NCI-H2196 treated with DMSO at 0.1 percent for 48 hours (cell line): ENCODE measurements around the gene C1QC.
A peak's percentile ranks its signal among the peaks of the same experiment; 100 is the strongest.

Source experiments
- DNase-seq: peaks from one replicate; lab custom pipeline; 2025; ENCODE audit not compliant: unreplicated experiment; lab: John Stamatoyannopoulos, UW

The C1QC gene

GRCh38 chr1:22619252-22619651 lies 24.2 kb upstream of the C1QC start:
- DNase-seq, result no peak

GRCh38 chr1:22619798-22620197 lies 23.6 kb upstream of the C1QC start:
- DNase-seq, result no peak

- no peak for DNase-seq
Measured at GRCh38 chr1:22621761-22622160, 21.7 kb upstream of the C1QC start.

GRCh38 chr1:22625262-22625925 lies 18.0 kb upstream of the C1QC start:
- no peak for DNase-seq

DNA sequence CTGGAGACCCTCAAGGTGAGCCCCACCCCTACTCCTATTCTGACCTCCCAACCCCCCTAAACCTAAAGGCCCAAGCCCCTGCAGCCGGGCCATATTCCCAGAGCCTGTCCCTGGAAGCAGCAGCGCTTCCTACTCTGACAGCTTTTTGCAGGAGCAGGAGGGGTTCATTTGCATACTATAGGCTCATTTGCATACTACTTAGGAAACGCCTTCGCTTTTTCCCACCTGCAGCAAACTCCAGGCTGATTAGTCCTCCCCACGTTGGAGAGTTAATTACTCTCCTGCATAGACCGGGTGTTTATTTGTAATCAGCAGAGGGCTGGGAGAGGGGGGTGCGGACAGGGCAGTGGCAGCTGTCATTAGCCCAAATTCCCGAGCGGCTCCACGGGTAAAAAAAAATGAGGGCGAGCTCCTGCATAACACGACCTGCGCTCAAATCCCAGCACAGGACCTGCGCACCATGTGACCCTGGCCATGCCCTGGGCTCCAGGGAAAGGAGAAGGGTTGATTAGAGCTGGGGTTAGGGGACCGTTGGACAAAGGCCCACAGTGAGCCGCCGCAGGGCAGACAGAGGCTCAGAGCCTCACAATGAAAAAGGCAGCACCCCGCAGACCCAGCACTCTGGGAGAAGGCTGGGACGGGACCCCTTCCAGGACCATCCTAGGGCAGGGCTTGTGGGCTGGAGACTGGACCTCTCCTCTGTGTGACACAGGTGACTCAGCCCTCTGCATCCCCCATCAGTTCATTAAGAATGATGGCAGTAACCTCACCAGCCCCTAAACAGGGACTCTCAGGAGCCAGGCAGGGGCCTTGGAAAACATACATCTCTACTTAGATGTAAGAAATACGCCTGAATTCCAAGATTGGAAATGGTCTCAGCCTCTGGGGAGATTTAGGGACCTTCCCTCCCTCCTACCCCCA lies 16.9 kb upstream of the C1QC start:
- DNase-seq, result no peak

- DNase-seq, result peak; percentile 40
Measured at GRCh38 chr1:22627331-22627730, 16.1 kb upstream of the C1QC start.

DNA sequence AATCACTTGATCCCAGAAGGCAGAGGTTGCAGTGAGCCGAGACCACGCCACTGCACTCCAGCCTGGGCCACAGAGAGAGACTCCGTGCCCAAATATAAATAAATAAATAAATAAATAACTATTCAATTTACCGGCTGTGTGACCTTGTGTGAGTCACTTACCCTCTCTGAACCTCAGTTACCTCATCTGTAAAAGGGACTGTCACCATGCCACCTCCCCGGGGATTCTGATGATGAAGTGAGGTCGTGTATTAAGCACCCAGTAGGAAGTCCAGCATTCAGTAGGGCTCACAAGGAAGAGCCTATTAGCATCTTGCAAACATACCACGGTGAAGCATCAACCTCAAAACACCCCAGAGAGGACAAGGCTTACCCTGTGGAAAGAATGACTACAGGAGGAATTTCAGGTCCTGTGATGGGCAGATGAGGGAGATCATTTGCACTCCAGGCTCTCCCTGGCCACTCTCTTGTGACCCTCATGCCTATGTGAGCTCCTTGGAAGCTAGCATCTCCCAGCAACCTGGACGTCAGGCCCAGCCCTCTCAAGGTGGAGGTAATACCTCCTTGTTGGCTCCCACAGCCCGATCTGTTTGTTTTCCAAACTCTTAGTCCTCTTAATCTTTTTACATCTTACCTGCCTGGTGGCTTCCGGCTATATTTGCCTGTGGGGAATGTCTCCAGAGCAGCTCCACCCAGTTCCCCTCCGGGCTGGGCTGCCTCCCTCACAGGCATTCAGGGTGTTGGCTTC lies 14.6 kb upstream of the C1QC start:
- no peak for DNase-seq

DNA sequence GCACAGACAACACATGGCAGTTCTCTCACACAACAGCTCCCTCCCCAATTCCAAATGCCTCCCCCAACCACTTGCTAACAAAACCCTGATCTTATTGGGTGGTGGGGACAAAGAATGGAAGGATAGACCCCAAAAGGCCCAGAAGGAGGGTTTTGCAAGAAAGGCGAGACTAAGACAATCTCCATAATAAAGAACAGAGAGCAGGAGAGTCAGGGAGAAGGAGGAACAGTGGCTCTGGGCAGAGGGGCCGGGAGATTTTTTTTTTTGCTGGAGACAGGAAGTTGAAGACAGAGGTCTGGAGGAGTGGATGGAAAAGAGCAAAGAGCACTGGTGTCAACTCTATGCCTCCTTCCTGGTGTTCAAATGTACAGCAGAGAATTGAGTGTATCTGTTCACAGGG lies 13.5 kb upstream of the C1QC start:
- no peak for DNase-seq

DNA sequence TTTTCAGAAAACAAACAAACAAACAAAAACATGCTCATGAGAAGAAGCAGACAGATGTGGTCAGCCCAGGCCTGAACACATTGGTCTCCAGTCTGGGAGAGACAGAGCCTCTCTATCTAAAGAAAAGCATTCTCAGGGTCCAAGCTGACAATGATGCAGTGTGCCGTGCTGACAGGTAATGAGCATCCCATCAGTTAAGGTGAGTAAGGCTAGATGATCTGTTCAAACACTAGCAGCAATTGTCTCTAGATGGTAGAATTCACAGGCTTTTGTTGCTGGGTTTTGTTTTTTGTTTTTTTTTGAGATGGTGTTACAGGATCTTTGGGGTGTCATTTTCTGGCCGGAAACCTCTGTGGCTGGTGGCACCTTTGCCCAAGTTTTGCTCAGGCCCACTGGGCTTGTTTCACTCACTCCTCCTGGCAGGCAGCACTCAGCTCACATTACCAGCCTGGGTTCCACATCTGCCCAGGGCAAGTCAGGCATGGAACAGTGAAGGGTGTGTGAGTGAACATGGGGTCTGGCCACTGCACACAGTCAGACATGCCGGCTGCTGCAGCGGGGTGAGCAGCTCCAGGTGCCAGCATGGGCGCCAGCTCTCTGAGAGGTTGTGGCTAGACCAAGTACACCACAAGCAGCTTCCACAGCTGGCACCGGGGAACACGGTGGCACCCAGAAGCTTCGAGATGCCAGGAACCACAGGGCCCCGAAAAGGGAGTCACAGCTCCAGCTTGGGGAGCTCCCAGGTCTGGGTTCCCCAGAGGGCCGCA lies 9.6 kb upstream of the C1QC start:
- no peak for DNase-seq

- DNase-seq, result no peak
Measured at GRCh38 chr1:22635436-22635835, 8.0 kb upstream of the C1QC start.

- DNase-seq, result no peak
Measured at GRCh38 chr1:22636353-22636752, 7.1 kb upstream of the C1QC start, which contains the start of gene C1QA. Gene C1QA, plus strand, starts transcription at chr1:22636628. Its CDS starts 989 bp downstream, at chr1:22637617.

- DNase-seq, result no peak
Measured at GRCh38 chr1:22636927-22637326, 6.5 kb upstream of the C1QC start.

DNA sequence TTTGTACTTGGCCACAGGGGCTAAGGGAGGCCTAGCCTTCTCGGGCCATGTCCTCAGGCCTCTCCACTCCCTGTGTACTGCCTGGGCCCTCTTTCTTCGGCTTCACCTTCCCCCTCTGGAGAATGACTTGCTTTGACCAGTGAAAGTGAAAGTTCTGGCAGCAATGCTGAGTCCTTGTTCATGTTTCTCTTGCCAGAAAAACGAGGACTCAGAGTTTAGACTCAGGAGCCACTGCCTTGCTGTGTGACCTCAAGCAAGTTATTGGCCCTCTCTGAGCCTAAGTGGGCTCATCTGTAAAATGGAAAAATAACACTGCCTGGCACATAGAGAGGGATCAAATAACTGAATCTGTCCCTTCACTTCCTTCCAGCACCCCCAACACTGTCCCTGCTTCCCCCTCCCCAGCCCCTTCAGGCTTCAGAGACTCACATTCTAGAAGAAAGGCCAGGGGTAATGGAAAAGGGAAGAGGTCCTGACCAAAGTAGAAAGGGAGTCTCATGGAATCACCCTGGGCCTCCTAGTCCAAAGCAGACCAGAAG lies 5.5 kb upstream of the C1QC start:
- no peak for DNase-seq

DNA sequence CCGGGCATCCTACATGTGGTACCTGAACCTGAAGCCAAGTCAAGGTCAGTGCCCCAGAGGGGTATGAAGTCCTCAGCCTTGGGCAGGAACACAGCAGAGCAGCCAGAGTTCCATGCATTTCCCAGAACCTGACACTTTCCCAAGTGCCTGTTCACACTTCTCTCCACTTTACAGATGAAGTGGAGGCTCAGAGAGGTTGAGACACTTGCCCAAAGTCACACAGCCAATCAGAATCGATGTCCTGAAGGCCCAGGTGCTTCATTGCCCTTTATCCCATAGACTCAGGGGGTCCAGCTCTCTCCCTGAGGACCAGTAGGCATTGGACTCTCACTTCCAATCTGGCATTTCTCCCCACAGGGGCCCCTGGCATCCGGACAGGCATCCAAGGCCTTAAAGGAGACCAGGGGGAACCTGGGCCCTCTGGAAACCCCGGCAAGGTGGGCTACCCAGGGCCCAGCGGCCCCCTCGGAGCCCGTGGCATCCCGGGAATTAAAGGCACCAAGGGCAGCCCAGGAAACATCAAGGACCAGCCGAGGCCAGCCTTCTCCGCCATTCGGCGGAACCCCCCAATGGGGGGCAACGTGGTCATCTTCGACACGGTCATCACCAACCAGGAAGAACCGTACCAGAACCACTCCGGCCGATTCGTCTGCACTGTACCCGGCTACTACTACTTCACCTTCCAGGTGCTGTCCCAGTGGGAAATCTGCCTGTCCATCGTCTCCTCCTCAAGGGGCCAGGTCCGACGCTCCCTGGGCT lies 4.8 kb upstream of the C1QC start:
- DNase-seq, result no peak

GRCh38 chr1:22639286-22639685 lies 4.1 kb upstream of the C1QC start:
- no peak for DNase-seq

DNA sequence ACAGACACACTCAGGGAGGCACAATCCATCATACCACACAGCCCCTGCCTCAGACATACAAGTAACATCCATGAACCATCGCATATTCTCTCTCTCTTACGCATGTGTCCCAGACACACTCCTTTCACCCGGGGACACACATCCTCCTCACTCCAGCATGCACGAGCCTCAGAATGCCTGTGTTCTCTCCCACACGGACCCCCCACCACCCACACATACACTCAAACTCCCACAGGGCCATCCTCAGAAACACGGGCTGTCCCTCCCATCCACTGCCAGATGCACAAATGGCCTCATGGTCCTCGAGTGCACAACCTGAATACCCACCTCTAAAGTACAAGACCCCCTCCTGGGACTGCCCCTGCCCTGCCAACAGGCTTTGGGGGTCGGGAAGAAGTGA lies 2.2 kb upstream of the C1QC start:
- no peak for DNase-seq

GRCh38 chr1:22641906-22642636 lies 1.4 kb upstream of the C1QC start:
- peak; percentile 15 for DNase-seq

DNA sequence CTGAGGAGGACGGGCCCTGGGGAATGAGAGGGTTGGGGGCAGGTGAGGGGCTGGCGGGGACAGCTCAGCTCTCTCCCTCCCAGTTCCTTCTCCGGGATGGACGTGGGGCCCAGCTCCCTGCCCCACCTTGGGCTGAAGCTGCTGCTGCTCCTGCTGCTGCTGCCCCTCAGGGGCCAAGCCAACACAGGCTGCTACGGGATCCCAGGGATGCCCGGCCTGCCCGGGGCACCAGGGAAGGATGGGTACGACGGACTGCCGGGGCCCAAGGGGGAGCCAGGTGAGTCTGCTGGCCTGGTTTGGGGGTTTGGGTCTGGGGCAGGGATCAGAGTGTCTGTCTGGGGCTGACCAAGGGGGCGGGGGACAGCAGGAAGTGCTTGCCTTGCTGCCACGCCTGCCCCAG lies 495 bp downstream of the C1QC start:
- DNase-seq, result no peak

GRCh38 chr1:22645931-22646330 lies 2.5 kb downstream of the C1QC start:
- DNase-seq, result no peak
